HCEC 1CT (cell line): ENCODE results near the gene TIMM23.
"Not testable (repeated sequence)": the region's sequence is repeated elsewhere in the genome, so short reads cannot be mapped to it uniquely, and the experiment has no call there.

Experiments used
- DNase-seq: peaks from one replicate; pipeline ENCODE4 v3.0.0-alpha.2; 2017

TIMM23 gene, protein sequence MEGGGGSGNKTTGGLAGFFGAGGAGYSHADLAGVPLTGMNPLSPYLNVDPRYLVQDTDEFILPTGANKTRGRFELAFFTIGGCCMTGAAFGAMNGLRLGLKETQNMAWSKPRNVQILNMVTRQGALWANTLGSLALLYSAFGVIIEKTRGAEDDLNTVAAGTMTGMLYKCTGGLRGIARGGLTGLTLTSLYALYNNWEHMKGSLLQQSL

DNA sequence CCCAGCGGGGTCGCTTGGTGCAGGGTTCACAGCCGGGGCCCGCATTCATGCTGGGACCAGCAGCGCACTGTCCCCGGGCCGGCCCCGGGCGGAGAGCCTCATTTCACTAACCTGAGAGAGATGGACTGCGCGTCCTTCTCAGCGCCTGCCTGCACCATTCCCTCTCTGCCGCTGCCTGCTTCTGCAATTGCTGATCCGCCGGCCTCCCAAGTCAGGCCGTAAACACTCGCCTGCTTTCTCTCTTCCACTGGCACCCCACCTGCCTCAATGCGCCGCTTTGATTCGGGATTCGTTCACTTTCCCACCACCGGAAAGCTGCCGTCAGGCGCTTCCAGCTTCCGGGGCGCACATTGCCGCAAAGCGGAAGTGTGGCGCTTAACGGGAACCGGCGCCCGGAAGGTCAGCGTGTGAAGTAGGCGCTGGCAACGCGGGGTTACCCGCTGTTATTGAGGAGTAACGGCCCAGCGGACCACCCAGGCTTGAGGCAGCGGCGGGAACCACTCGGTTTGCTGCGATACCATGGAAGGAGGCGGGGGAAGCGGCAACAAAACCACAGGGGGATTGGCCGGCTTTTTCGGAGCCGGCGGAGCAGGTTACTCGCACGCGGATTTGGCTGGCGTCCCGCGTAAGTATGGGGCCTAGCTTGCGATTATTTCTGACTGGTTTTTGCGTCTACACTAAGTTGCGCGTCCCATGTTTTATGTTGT lies at the start of gene TIMM23:
Gene TIMM23, plus strand, starts transcription at position 384 of the 707 bp plus-strand sequence. Its CDS starts 136 bp downstream, at position 520.
- peak; percentile 78 for DNase-seq

- not testable (repeated sequence) for DNase-seq
Observed at GRCh38 chr10:45926790-45927189, 45.5 kb upstream of the TIMM23 start.

- DNase-seq = not testable (repeated sequence)
Observed at GRCh38 chr10:45931305-45931704, 41.0 kb upstream of the TIMM23 start.

DNA sequence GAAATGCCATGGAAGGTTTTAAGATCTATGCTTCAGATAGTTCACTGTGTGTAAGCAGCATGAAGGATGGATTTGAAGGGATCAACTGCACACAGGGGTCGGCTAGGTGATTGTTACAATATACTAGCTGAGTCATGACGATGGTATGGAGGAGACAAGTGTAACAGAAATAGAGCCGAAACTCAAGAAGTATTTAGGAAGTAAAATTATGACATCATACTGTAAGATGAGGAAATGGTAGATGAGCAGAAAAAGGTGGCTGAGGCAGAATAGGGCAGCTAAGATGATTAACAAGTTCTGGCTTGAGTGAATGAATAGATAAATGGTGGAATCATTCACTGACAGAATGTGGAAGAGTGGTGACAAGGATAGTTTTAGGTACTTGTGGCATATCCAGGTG lies 37.5 kb upstream of the TIMM23 start:
- not testable (repeated sequence) for DNase-seq

GRCh38 chr10:45939176-45939697 lies 33.1 kb upstream of the TIMM23 start:
- not testable (repeated sequence) for DNase-seq

- DNase-seq = not testable (repeated sequence)
Observed at GRCh38 chr10:45941196-45941595, 31.1 kb upstream of the TIMM23 start.

DNA sequence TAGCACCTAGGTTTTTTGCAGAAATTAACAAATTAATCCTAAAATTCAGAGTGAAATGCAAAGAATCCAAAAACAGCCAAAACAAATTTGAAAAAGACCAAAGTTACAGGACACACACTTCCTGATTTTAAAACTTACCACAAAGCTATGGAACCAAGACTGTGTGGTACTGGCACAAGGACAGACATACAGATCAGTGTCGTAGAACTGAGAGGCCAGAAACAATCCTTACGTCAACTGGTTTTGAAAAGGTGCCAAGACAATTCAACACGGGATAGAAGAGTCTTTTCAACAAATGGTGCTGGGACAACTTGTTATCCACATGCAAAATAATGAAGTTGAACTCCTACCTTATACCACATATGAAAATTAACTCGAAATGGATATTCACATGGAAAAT lies 26.8 kb upstream of the TIMM23 start:
- not testable (repeated sequence) for DNase-seq

DNA sequence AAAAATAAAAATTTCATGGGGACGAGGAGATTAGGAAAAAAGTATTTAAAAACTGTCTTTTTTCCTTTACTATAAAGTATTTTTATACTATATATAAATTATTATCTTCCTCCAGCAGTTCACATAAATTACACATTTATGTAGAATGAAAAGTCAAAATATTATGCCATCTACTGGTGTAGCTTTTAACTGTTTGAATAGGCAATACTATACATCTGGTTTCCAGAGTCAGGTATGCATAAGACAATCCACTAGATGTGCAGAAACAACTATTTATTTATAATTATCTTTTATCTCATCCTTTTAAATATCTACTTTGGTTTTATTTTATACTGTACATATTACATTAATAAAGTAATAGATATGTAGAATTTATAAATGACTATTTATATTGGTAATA lies 24.9 kb upstream of the TIMM23 start:
- not testable (repeated sequence) for DNase-seq

GRCh38 chr10:45948801-45949200 lies 23.5 kb upstream of the TIMM23 start:
- DNase-seq = peak; percentile 24

DNA sequence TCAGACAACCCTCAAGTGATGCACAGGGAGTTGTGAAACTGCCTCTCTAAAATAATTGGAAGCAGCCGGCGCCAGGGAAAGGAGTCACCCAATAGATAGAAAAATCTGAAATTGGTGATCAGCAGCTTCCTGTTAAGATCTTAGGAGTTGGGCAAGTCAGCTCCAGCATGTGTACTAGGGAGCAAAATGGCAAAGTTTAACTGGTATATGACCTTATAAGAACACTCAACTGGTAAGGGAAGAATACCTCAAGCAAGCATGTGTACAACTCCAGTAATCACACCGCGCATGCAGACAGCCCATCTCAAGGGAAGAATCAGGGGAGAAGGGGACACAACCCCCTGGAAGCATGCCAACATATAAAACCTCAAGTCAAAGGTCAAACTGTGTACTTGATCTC lies 17.9 kb upstream of the TIMM23 start:
- not testable (repeated sequence) for DNase-seq

- DNase-seq = not testable (repeated sequence)
Observed at GRCh38 chr10:45956634-45957033, 15.7 kb upstream of the TIMM23 start.

DNA sequence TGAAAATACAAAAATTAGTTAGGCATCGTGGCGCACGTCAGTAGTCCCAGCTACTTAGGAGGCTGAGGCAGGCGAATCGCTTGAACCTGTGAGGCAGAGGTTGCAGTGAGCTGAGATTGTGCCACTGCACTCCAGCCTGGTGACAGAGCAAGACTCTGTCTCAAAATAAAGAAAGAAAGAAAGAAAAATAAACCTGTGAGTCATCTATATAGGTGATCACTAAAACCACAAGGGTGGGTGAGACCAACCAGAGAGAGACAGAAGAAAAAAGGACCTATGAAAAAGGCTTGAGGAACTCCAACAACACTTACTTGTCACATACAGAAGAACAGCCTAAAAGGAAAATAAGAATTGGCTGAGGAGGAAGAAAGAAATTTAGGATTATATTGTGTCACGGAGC lies 14.4 kb upstream of the TIMM23 start:
- DNase-seq = not testable (repeated sequence)

GRCh38 chr10:45962686-45963452 lies 9.4 kb upstream of the TIMM23 start:
- DNase-seq = not testable (repeated sequence)

DNA sequence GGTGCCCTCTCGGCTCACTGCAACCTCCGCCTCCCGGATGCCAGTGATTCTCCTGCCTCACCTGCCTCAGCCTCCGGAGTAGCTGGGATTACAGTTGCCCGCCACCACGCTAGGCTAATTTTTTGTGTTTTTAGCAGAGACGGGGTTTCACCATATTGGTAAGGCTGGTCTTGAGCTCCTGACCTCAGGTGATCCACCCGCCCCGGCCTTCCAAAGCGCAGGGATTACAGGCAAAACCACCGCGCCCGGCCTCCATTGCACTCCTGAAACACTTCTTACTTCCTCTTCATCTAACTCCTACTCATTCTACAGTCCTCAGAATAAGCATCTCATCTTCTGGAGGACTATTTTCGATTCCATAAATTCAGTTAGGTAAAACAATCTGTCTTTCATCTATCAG lies 1.3 kb upstream of the TIMM23 start:
- not testable (repeated sequence) for DNase-seq

- not testable (repeated sequence) for DNase-seq
Observed at GRCh38 chr10:45971742-45972105, 565 bp upstream of the TIMM23 start.

DNA sequence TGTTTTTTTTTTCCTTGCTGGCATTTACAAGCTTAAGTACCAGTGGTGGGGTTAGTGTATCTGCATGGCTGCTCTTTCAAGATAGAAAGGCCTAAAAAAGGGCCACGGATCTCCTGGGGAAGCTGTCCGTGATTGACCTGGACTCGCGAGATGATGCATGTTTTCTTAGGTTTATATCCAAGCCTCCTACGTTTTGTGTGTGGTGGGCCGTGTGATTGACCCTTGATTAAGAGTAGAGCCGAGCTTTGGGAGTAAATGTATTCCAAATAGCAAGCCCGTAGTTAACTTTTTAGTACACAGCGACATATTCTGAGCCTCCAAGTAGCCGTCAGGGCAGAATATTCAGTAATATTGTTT lies 502 bp downstream of the TIMM23 start:
- DNase-seq = not testable (repeated sequence)

GRCh38 chr10:45974041-45974440 lies 1.8 kb downstream of the TIMM23 start:
- DNase-seq = not testable (repeated sequence)

DNA sequence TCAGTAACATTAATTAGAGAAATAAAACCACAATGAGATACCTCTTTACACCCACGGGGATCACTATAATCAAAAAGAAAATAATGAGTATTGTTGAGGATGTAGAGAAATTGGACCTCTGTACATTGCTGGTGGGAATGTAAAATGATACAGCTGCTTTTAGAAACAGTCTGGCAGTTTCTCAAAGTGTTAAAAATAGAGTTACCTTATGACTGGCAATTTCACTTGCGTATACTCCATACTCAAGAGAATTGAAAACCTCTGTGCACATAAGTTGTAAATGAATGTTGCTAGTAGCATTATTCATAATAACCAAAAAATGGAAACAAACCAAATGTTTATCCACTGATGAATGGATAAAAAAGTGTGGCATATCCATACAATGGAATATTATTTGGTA lies 6.3 kb downstream of the TIMM23 start:
- not testable (repeated sequence) for DNase-seq

DNA sequence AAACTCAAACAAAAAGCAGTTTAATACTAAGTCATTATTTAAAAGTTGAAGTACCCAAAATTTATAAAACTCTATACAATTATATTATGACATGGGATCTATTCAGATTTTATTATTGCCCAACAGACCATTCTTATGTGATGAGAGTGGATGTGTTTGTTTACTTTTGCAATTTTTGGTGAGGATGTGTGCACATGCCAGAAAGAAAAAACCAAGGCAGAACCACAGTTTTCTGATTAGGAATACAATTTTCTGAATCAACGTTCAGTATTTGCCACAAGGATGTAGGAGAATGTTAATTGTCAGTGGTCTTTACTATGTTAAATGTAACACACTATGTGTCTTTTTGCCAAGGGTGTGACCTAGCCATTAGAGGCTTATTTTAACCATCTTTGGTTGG lies 9.1 kb downstream of the TIMM23 start:
- DNase-seq = not testable (repeated sequence)

GRCh38 chr10:45983538-45984186 lies 11.4 kb downstream of the TIMM23 start:
- peak; percentile 34 for DNase-seq

DNA sequence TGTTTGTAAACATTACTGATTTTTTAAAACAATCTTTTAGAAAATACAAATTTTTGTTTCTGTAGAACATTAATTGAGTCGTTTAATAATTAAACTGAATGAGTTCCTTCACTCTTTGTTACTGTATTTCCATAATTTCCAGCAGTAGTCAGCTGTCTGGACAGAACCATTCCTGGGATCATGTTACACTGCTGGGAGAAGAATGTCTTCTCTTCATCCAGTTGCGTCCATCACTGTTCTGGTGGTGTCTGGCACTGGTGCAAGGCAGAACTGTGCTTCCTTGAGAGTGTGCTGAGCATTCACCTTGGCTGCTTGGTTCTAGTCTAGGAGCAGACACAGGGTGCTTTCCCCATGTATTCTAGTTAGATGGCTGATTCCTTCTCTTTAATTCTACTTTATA lies 12.2 kb downstream of the TIMM23 start:
- not testable (repeated sequence) for DNase-seq

DNA sequence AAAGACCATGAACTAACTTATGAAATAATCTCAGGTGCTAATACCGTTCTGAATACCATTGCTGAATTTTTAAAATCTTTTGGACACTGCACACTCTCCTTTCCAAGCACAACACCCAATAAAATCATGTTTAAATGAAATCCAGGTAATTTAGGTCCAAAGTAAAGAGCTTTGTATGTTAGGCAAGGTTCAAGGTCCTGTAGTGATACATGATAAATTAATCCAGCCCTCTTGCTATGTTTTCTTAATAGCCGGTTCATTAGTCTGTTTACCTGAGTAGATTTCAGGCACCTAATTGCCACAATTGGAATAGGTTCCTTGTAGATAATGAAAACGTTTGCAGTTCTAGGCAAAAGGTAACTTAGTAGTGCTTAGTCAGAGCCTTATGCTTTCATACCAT lies 13.3 kb downstream of the TIMM23 start:
- not testable (repeated sequence) for DNase-seq

GRCh38 chr10:45997557-45997956 lies 25.3 kb downstream of the TIMM23 start:
- no peak for DNase-seq
